Activated gamma-delta T cell (primary cell): Measurements from ENCODE around the gene LMO2.

ENCODE experiments used
- DNase-seq: peaks from one replicate; lab custom pipeline; 2025; lab: John Stamatoyannopoulos, UW

The LMO2 gene

GRCh38 chr11:33887886-33888285, 4.0 kb downstream of the LMO2 start:
- DNase-seq: no peak

GRCh38 chr11:33885338-33886005, 6.4 kb downstream of the LMO2 start:
- DNase-seq: no peak

- no peak for DNase-seq
Observed at GRCh38 chr11:33884601-33885000, 7.3 kb downstream of the LMO2 start.

GRCh38 chr11:33884035-33884434, 7.8 kb downstream of the LMO2 start:
- DNase-seq: no peak

- no peak for DNase-seq
Observed at GRCh38 chr11:33881651-33882503, 10.0 kb downstream of the LMO2 start.

- DNase-seq: no peak
Observed at GRCh38 chr11:33880979-33881378, 10.9 kb downstream of the LMO2 start.

GRCh38 chr11:33879375-33879774, 12.5 kb downstream of the LMO2 start:
- DNase-seq: no peak

GRCh38 chr11:33877038-33877437, 14.8 kb downstream of the LMO2 start:
- DNase-seq: no peak

GRCh38 chr11:33875621-33876294, 16.1 kb downstream of the LMO2 start:
- DNase-seq: no peak

GRCh38 chr11:33874910-33875490, 16.9 kb downstream of the LMO2 start:
- no peak for DNase-seq

- DNase-seq: no peak
Observed at GRCh38 chr11:33874433-33874832, 17.4 kb downstream of the LMO2 start.

- no peak for DNase-seq
Observed at GRCh38 chr11:33869481-33870422, 22.1 kb downstream of the LMO2 start.

- DNase-seq: no peak
Observed at GRCh38 chr11:33868647-33869461, 23.0 kb downstream of the LMO2 start.

GRCh38 chr11:33867996-33868646, 23.8 kb downstream of the LMO2 start:
- no peak for DNase-seq

GRCh38 chr11:33867561-33867960, 24.3 kb downstream of the LMO2 start:
- DNase-seq: no peak

GRCh38 chr11:33866936-33867335, 24.9 kb downstream of the LMO2 start:
- no peak for DNase-seq

GRCh38 chr11:33864479-33864878, 27.4 kb downstream of the LMO2 start:
- no peak for DNase-seq

- no peak for DNase-seq
Observed at GRCh38 chr11:33863418-33864172, 28.3 kb downstream of the LMO2 start.

- no peak for DNase-seq
Observed at GRCh38 chr11:33861941-33862589, 29.8 kb downstream of the LMO2 start.
